GM10847 (cell line): ENCODE data around the gene DENND2A.

ENCODE experiments used
- POLR2A ChIP-seq: IDR thresholded peaks from 2 replicates; pipeline ENCODE4 v1.6.1; 2011; ENCODE audit not compliant: insufficient read length; ENCODE audit errors: extremely low read depth

DENND2A gene

DNA sequence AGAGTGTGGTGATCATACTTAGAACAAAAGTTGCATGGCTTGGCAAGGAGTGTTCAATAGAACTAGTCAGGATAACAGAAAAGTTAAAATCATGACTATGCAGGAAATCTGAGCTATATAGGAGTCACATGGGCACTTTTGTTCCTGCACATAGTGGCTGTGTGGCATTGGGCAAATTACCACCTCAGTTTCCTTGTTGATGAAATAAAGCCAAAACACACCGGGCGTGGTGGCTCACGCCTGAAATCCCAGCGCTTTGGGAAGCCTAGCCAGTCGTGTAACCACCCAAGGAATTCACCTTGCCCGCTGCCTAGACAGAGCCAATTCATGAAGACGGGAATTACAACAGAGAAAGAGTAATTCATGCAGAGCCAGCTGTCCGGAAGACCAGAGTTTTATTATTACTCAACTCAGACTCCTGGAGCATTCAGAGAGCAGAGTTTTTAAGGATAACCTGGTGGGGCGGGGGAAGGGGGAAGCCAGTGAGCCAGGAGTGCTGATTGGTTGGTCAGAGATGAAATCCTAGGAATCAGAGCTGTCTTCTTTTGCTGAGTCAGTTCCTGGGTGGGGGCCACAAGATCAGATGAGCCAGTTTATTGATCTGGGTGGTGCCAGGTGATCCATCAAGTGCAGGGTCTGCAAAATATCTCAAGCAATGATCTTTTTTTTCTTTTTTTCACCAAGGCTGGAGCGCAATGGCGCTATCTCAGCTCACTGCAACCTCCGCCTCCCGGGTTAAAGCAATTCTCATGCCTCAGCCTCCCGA is 154.9 kb downstream of the DENND2A start:
- no peak for TF ChIP-seq POLR2A

DNA sequence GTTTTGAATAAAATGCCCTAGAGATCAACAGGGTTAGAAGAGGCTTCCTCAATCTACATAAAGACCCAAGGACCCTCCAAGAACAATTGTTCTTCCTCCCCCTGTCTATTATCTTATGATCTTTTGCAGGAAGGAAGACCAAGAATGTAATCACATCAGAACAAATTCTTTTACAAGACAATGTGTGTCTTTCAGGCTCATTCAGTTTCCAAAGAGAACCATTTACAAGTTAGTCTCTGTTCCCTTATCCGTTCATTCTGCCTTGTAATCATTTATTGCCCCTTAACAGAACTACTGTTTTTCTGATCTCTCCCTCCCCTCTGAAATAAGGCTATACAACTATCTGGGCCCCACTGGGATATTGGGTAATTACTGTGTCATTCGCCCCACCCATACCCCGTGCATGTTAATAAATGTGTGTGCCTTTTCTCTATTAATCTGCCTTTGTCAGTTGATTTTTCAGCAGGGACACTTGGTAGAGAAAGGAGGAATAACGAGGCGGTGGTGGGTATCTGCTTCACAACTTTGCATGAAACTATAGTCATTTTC is 155.6 kb downstream of the DENND2A start:
- no peak for TF ChIP-seq POLR2A

DNA sequence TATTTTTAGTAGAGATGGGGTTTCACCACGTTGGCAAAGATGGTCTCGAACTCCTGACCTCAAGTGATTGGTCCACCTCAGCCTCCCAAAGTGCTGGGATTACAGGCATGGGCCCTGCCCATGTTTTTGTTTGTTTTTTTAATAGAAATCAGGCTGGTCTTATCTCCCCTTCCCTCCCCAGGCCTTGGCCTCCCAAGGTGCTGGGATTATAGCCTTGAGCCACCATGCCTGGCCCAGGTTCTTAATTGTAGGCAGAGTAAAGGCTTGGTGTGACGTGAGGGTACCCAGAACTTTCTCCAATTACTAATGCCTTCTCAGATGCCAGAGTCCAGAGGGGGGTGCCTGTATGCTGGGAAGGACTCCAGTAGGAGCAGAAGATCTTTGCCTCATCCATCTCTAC is 156.1 kb downstream of the DENND2A start:
- no peak for TF ChIP-seq POLR2A

DNA sequence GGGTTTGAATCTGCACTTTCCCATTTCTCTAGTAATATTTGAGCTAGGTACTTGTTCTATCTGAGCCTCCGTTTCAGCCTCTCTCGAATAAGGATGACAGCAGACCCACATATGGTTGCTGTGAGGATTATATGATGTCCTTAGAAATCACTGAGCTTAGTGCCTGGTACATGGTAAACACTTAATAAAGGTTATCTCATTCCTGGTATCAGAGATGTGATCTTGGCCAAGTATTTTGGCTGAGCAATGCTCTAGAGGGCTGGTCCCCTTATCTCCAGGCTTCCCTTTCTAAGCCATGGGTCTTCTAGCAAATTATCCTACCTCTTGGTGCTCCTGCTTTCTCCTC is 160.9 kb downstream of the DENND2A start:
- no peak for TF ChIP-seq POLR2A

- peak; percentile 64 for TF ChIP-seq POLR2A
Measured at GRCh38 chr7:140479062-140479738, 161.4 kb downstream of the DENND2A start, which contains the start of gene MKRN1. MKRN1 (minus strand) TSS chr7:140479505; CDS start chr7:140479344, 161 bp downstream.

DNA sequence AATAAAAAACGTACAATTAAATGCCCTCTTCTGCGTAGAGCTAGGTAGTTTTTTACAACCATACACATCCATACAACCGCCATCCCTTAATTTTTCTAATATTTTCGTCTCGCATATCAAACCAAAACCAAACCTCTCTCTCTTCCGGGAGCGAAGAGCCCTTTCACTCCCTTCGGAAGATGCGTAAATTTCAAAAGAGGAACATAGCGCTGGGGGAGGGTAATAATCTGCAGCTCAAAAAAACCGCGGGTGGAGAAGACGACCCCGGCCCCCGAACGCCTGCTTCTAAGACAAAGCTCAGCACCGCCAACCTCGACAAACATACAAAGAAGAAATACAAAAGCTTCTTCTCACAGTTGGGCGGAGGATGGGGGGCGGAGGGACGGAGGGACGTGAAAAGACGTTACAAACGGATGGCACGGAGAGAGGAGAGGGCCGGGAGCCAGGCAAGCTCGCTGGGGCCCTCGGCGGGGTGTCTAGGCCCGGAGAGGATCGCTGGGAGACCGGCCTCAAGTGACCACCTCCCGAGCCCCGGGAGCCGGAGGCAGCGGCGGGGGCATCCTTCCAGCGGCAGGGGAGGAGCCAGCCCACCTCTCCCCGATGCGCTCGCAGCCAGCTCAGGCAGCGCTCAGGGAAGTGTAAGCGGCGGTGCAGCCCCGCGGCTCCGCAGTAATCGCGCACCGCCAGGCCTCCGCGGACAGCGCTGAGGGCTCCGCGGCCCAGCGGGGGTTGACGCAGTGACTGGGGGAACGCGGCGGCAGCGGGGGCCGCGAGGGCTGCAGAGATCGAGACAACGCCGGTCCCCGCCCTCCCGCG is 162.2 kb downstream of the DENND2A start:
- peak; percentile 15 for TF ChIP-seq POLR2A

DNA sequence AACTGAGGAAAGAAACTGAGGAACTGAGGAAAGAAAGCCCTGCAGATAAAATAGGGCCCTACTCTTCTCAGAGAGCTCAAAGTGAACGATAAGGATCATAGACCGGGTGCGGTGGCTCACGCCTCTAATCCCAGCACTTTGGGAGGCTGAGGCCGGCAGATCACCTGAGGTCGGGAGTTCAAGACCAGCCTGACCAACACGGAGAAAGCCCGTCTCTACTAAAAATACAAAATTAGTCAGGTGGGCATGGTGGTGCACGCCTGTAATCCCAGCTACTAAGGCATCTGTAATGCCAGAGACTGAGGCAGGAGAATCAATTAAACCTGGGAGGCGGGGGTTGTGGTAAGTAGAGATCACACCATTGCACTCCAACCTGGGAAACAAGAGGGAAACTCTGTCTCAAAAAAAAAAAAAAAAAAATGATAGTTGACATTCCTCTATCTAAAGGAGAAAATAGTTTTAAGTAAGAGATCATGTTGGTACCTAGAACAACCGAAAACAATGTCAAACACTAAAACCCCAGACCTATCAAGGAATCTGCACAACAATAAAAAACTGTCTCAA is 163.8 kb downstream of the DENND2A start:
- TF ChIP-seq POLR2A = no peak

GRCh38 chr7:140475747-140476333 is 164.8 kb downstream of the DENND2A start:
- TF ChIP-seq POLR2A = no peak
